Tibial nerve (tissue), 4 donors: Measurements from ENCODE around the gene MCEMP1.

Experiments
- EP300 ChIP-seq, 2 donors: sonication (generic); formaldehyde crosslinking; IDR thresholded peaks; one replicate each; pipeline ENCODE4 v1.6.1; 2017; ENCODE audit warnings: antibody characterized with exemption in 2 of 2, mild to moderate bottlenecking in 1 of 2
- TF ChIP-seq, protein P1 (sequence below), 5 experiments: fragments of 200-600 bp in 3 of 5; fragments of 450-650 bp in 2 of 5; sonication (generic) in 3 of 5; IDR thresholded peaks; one replicate each; pipeline ENCODE4 v1.5.1; 2016 to 2019; ENCODE audit warnings: antibody characterized with exemption in 5 of 5, mild to moderate bottlenecking in 3 of 5, moderate library complexity in 2 of 5

- TF ChIP-seq, protein P1, sequence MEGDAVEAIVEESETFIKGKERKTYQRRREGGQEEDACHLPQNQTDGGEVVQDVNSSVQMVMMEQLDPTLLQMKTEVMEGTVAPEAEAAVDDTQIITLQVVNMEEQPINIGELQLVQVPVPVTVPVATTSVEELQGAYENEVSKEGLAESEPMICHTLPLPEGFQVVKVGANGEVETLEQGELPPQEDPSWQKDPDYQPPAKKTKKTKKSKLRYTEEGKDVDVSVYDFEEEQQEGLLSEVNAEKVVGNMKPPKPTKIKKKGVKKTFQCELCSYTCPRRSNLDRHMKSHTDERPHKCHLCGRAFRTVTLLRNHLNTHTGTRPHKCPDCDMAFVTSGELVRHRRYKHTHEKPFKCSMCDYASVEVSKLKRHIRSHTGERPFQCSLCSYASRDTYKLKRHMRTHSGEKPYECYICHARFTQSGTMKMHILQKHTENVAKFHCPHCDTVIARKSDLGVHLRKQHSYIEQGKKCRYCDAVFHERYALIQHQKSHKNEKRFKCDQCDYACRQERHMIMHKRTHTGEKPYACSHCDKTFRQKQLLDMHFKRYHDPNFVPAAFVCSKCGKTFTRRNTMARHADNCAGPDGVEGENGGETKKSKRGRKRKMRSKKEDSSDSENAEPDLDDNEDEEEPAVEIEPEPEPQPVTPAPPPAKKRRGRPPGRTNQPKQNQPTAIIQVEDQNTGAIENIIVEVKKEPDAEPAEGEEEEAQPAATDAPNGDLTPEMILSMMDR (IDR thresholded peaks at IDR 0.05): no peak
- no peak for TF ChIP-seq EP300 (IDR thresholded peaks at IDR 0.05)
Observed at GRCh38 chr19:7725791-7726190, 48.9 kb downstream of the MCEMP1 start.
